Measurements from ENCODE around the gene MSRB3.

DNA sequence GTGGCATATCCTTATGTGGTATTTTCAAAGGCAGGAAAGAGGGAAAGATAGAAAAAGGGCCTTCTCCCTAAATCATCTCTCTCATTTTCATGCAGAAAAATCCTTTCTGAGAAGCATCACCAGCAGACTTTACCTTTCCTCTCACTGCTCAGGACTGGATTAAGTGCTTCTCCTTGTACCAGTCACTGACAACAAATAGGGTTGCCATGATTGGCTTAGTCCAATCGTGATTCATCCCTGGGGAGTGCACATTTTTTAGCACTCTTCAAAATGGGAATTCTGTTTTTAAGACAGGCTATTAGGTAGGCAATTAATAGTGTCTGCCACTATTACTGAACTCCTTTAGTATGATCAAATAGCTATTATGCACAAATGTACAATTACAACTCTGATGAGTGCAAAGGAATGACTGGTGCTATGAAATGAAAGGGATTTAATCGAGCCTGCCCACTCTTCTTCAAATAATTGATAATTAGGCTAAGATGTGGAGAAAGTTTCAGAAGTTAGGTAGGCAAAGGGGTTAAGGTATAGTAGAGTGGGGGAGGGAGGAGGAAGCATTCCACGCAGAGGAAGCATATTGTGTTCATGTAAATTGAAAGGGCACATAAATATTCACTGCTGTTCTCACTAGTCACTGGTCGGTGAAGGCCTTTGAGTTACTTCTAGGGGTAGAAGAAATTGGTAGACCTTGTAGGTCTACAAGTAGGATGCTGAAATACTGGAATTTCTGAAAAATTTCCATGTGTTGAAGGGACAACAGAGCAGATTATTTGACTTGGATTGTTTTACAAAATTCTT is 84.0 kb downstream of the MSRB3 start:
- TF ChIP-seq POLR2AphosphoS5 (IDR thresholded peaks at IDR 0.05; ENCODE audit: low read depth, low read length): no peak
- TF ChIP-seq TAF1 (IDR thresholded peaks at IDR 0.05; ENCODE audit: borderline replicate concordance, low read depth, low read length): no peak
- TF ChIP-seq POLR2A (IDR thresholded peaks at IDR 0.05; ENCODE audit: low read depth, low read length): no peak

Data from GM12892 (cell line).